ENCODE results near the gene HTN1. TPM values are rescaled to one million over a fixed set of nuclear protein-coding genes. Genes with fewer than 3 reads are reported as not detected.
"Not testable (repeated sequence)": the region's sequence is repeated elsewhere in the genome, so short reads cannot be mapped to it uniquely, and the experiment has no call there.

Gene HTN1
- total RNA-seq: not detected

- intact Hi-C loops (cut with DNase I); DNase-seq (ENCODE audit: low spot score); ATAC-seq: not testable (repeated sequence)
Measured at GRCh38 chr4:70050138-70050537, at the start of gene HTN1. Gene HTN1, plus strand, starts transcription at chr4:70050438. Its CDS starts 2,639 bp downstream, at chr4:70053077.

- no peak for DNase-seq (ENCODE audit: low spot score)
- intact Hi-C loops (cut with DNase I): no loop called here
- ATAC-seq: no peak
Measured at GRCh38 chr4:70000711-70001110, 49.5 kb upstream of the HTN1 start.

- ATAC-seq (no peak), DNase-seq (ENCODE audit: low spot score) (no peak)
- intact Hi-C loops (cut with DNase I): no loop called here
Measured at GRCh38 chr4:70002507-70002906, 47.7 kb upstream of the HTN1 start.

- no peak for ATAC-seq
- intact Hi-C loops (cut with DNase I): no loop called here
- no peak for DNase-seq (ENCODE audit: low spot score)
Measured at GRCh38 chr4:70008771-70009170, 41.5 kb upstream of the HTN1 start.

GRCh38 chr4:70019006-70019405 is 31.2 kb upstream of the HTN1 start:
- ATAC-seq; DNase-seq (ENCODE audit: low spot score); intact Hi-C loops (cut with DNase I): not testable (repeated sequence)

GRCh38 chr4:70023218-70023617 is 27.0 kb upstream of the HTN1 start:
- intact Hi-C loops (cut with DNase I): no loop called here
- ATAC-seq (no peak), DNase-seq (ENCODE audit: low spot score) (no peak)

- no peak for DNase-seq (ENCODE audit: low spot score)
- intact Hi-C loops (cut with DNase I): no loop called here
- ATAC-seq: no peak
Measured at GRCh38 chr4:70027011-70027410, 23.2 kb upstream of the HTN1 start.

GRCh38 chr4:70028159-70028558 is 22.1 kb upstream of the HTN1 start, which contains the start of gene HTN3:
Gene HTN3, plus strand, starts transcription at chr4:70028459. Its CDS starts 2,282 bp downstream, at chr4:70030741.
- ATAC-seq; DNase-seq (ENCODE audit: low spot score); intact Hi-C loops (cut with DNase I): not testable (repeated sequence)

- ATAC-seq; DNase-seq (ENCODE audit: low spot score); intact Hi-C loops (cut with DNase I): not testable (repeated sequence)
Measured at GRCh38 chr4:70037559-70037958, 12.7 kb upstream of the HTN1 start.

GRCh38 chr4:70039928-70040327 is 10.3 kb upstream of the HTN1 start:
- DNase-seq (ENCODE audit: low spot score); ATAC-seq; intact Hi-C loops (cut with DNase I): not testable (repeated sequence)

GRCh38 chr4:70041652-70042286 is 8.5 kb upstream of the HTN1 start:
- DNase-seq (ENCODE audit: low spot score): no peak
- intact Hi-C loops (cut with DNase I): no loop called here
- no peak for ATAC-seq

GRCh38 chr4:70056534-70056933 is 6.3 kb downstream of the HTN1 start:
- ATAC-seq; intact Hi-C loops (cut with DNase I); DNase-seq (ENCODE audit: low spot score): not testable (repeated sequence)

GRCh38 chr4:70057651-70058050 is 7.4 kb downstream of the HTN1 start:
- intact Hi-C loops (cut with DNase I): no loop called here
- no peak for ATAC-seq
- DNase-seq (ENCODE audit: low spot score): no peak

- DNase-seq (ENCODE audit: low spot score) (no peak), ATAC-seq (no peak)
Measured at GRCh38 chr4:70059149-70059548, 8.9 kb downstream of the HTN1 start.

GRCh38 chr4:70062000-70062399 is 11.8 kb downstream of the HTN1 start:
- no peak for ATAC-seq
- no peak for DNase-seq (ENCODE audit: low spot score)
- intact Hi-C loops (cut with DNase I): no loop called here

More at GRCh38 chr4:70059149-70059548, 8.9 kb downstream of the HTN1 start:
- intact Hi-C loops (cut with DNase I): no loop called here

GRCh38 chr4:70080205-70080604 is 30.0 kb downstream of the HTN1 start:
- DNase-seq (ENCODE audit: low spot score): no peak
- intact Hi-C loops (cut with DNase I): no loop called here
- no peak for ATAC-seq

- no peak for DNase-seq (ENCODE audit: low spot score)
- intact Hi-C loops (cut with DNase I): loop anchor here (5.0 kb wide), 1 partner anchor 418 kb away; the partner anchor contains the start of gene AMTN
- ATAC-seq: no peak
Measured at GRCh38 chr4:70099206-70099605, 49.0 kb downstream of the HTN1 start.
